Activated CD4-positive, alpha-beta T cell treated with anti-CD3 and anti-CD28 coated beads, Interleukin-2, amount 50 U/mL, for 48 hours (primary cell): ENCODE data around the gene DNM3.
"Not testable (repeated sequence)": the region's sequence is repeated elsewhere in the genome, so short reads cannot be mapped to it uniquely, and the experiment has no call there.

Experiments
- DNase-seq, 2 experiments: peaks; one replicate each; pipeline ENCODE4 v3.0.0-alpha.2; 2020

DNM3 gene

DNA sequence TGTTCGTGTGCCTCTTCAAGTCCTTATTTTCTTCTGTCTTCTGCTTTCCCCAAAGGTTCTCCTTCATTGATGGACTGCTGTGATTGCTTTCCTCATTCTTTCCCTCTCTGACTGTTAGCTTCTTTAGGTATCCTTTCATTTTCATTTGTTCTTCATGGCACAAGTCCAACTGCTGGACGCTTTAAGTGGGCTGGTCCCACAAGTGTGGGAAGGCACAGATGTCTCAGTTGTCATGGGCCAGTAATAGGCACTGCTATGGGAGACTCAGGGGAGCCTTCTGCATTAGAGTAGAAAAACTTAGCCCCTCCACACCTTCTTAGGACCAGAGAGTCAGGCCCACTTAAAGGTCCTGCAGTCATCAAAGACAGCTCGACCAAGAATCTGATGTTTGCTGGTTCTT, 456.8 kb downstream of the DNM3 start:
- DNase-seq: no peak

DNA sequence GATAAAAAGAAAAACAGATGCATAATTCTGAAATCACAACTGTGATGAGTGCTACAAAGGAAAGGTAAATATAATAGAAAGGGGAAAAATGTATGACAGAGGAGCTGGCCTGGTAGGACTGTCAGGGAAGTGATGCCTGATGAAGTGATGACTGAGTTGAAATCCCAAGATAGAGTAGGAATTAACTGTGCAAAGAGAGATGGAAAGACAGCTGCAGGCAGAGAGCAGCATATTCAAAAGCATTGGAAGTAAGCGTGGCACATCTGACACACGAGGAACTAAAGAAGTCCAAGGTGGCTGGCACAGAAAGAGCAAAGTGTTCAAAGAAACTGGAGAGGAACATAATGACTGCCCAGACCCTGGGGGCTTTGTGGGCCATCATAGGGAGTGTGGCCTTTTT, 457.6 kb downstream of the DNM3 start:
- DNase-seq: no peak

DNA sequence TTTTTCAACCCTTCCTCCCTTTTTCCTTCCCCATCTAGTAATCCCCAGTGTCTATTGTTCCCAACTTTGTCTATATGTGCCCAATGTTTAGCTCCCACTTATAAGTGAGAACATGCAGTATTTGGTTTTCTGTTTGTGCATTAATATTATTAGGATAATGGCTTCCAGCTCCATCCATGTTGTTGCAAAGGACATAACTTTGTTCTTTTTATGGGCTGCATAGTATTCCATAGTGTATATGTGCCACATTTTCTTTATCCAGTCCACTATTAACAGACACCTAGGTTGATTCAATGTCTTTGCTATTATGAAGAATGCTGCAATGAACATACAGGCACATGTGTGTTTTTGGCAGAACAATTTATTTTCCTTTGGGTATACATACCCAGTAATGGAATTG, 458.2 kb downstream of the DNM3 start:
- DNase-seq: no peak

DNA sequence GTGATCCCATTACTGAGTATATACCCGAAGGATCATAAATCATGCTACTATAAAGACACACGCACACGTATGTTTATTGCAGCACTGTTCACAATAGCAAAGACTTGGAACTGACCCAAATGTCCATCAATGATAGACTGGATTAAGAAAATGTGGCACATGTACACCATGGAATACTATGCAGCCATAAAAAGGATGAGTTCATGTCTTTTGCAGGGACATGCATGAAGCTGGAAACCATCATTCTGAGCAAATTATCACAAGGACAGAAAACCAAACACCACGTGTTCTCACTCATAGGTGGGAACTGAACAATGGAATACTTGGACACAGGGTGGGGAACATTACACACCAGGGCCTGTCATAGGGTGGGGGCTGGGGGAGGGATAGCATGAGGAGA, 466.2 kb downstream of the DNM3 start:
- DNase-seq: not testable (repeated sequence)

DNA sequence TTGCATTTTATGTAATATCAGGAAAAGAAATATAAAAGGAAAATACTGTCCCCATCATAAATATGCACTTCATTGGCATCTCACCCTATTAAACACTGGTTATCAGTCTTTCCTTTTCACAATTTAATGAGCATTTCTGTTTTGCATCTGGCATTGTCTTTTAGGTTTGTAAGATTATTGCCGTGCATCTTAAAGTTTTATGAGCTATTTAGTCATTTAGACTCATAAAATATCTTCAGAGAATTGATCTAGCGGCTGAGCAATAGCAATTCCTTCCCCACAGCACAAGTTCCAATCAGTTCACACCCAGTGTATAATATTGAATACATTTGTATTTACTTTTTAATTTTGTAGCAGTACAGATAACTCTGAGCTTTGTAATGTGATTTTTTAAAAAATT, 466.8 kb downstream of the DNM3 start:
- DNase-seq: no peak

DNA sequence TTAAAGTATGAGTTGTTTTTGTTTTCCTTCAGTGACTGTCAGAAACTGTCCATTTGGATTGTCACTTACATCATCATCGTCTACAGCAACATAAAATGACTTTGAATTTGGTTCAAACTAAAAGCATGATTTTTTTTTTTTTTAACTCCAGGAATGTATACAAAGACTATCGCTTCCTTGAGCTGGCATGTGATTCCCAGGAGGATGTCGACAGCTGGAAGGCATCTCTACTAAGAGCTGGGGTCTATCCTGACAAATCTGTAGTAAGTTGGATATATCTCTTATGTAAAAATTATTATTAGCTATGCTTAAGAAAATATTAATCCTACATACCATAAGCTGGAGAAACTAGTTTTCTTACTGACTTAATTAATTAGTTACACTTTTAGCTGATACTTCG, 467.3 kb downstream of the DNM3 start:
- DNase-seq: no peak

DNA sequence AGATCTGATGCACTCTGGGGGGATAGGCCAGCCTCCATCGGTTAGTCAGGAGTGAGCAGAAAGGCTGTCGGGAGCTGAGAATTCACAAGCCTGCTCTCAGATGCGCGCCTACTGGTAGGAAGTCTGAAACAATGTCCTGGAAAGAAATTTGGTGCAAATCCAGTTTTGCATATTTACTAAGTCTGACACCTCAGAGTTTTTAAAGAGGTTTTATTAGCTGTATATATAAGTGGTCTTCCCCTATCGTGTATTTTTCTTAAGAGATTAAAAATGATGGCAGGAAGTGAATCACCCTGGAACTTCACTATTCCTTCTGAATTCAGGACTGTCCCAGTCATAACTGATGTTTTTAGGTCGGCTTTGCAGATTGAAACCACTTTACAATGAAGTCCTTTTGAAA, 479.4 kb downstream of the DNM3 start:
- DNase-seq: no peak

DNA sequence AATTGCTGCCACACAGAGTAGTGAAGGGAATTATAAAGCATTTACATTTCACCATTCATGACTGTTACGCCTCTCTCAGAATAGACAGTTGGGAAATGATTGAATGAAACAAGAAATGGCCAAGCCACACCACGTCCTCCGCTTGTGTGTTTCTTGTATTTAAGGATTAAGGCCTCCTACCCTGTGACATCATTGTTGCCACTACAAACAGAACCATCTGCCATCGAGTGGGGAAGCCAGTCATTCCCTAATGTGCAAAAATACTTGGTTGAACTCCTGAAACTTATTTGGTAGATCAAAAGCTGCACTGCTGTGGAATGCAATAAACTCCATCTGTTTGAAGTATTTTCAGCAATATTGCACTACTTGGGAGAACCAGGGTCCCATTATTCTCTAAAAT, 480.2 kb downstream of the DNM3 start:
- no peak for DNase-seq

DNA sequence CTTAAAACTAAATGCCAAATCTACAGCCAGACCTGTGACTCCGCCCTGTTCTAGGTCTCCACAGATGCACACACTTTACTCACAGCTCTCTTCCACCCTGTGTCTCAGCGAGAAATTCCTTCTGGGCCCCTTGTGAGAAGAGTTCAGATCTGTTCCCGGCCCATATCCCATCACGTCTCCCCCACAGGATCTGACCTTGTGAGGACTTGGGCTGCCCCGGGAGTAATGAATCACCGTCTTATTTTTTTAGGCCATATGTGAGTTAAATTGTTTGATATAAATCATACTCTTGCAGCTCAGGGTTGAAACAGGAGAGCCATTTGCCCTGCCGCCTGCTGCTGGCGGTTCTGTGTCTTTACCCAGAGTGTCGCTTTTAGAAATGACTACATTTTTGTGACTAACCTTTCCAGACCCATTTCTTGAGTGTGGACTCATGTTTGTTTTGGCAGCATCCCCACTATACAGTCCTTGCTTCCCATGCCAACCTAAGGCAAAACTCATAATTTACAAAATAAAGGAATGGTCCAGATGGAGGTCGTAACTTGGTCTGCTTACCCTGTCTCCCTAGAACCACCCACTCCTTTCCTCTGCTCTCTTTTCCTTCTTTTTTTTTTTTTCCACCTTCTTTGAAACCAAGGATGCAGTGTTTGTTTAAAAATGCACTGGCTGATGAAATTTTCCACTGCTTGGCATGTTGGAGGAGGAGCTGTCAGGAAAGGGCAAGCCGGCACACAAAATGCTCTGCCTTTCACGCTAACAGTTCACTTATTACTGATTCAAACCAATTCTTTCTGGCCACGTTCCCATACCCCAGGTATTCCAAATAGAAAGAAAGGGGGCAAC, 481.1 kb downstream of the DNM3 start:
- DNase-seq: no peak

DNA sequence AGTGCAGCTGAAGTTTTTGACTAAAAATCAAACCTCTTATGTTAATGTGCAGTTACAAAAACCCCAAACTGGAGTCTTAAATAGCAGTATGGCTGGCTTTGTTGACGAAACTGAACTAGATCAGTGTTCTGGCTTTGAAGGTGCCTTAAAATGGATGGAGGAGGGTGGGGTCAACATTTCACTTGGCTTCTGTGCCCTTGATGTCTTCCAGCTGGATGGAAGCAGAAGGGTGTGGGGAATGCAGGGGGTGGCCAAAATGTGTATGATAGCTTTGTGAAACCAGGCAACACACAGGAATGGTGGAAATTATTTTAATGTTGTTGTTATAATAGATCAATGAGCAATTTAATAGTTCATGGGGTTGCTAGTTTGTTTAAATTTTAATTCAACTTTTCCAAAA, 482.4 kb downstream of the DNM3 start:
- no peak for DNase-seq

DNA sequence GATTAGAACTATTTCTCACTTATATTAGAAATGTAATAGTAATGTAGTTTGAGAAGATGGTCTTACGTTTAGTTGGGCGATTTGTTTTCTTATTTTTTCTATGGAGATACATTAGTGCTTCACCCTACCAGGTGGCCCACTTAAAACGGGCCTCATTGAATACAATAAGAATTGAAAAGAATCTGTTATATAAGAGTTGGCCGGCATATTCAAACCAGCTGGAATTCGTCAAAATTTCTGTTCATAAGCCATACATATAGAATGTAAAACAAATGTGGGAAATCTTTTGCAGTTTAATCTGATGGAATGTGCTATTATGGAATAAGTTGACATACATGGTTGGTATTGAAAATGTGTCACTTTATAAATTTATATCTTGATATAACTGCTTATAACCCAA, 482.8 kb downstream of the DNM3 start:
- DNase-seq: no peak

DNA sequence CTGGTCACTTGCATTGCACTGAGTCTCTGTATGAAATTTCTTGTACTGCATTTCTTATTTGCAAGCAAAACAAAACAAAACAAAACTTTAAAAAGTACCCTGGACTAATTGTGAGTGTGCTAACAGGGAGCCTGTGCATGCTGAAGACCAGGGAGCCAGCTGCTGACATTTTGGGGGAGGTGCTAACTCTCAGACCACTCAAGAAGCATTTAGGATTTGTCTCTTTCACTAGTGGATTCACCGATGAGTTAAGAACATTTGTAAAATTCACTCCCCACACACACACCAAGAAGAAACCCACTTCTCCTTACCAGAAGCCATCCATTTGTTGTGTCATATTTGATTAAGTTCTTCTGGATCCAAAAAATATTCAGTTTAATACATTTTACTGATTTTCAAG, 483.5 kb downstream of the DNM3 start:
- no peak for DNase-seq

DNA sequence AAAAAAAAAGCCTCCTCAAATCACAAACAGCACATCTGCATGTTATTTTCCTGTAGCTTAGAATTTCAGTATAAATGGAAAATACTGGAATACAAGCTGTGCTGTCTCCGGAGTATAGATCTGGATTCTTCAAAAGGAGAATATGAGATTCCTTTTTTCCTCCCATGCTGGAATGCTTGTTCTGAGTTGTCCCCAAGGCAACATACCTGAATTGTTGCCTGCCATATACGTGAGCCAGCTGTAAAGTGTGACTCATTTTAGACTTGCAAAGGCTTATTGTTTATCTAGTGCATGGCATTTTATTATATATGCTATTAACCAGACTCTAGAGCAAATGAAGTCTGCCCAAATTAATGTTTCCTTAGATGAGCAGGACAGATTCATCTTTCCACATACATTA, 484.2 kb downstream of the DNM3 start:
- no peak for DNase-seq

DNA sequence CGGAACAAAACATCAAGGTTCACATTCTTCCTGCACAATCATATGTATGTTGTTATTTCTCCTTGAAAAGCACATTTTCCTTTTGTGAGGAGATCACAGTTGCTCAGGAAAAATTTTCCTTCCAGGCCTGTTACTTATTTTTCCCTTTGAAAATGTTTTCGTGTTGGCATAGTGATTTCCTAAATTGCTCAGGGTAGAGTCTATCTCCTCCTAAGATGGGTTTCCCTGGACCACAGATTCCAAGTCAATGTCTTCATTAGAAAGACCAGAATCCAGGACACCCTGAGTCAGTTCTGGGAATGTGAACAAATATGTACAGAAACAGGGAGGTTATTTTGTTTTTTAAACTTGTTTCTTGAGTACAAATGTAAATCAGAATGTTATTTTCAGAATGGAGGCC, 484.8 kb downstream of the DNM3 start:
- DNase-seq: no peak

DNA sequence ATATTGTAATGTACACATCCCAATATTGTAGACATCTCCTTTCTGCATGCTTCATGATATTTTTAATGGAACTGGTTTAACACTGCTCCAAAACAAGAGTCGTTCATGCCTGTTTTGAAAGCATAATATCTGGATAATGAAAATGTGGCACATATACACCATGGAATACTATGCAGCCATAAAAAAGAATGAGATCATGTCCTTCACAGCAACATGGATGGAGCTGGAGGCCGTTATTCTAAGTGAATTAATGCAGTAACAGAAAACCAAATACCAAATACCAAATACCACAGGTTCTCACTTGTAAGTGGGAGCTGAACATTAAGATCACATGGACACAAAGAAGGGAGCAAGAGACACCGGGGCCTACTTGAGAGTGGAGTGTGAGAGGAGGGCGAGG, 487.0 kb downstream of the DNM3 start:
- DNase-seq: no peak

DNA sequence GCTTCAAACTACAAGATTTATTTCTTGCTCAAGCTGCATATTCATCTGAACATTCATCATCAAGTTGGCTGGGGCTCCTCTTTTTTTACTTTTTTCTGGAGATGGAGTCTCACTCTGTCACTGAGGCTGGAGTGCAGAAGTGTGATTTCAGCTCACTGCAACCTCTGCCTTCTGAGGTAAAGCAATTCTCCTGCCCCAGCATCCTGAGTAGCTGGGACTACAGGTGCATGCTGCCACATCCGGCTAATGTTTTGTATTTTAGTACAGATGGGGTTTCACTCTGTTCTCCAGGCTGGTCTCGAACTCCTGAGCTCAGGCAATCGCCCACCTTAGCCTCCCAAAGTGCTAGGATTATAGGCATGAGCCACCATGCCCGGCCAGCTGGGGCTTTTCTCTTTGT, 490.9 kb downstream of the DNM3 start:
- DNase-seq: no peak

DNA sequence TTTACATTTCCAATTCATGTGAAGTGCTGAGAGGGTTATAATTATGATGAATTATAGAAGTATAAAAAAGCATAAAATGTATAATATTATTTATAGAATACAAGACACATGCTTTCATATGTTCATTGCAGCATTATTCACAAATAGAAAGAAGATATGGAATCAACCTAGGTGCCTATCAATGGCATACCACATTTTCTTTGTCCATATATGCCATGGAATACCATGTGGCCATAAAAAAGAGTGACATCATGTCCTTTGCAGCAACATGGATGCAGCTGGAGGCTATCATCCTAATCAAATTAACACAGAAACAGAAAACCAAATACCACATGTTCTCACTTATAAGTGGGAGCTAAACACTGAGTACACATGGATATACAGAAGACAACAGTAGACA, 494.1 kb downstream of the DNM3 start:
- DNase-seq: no peak

DNA sequence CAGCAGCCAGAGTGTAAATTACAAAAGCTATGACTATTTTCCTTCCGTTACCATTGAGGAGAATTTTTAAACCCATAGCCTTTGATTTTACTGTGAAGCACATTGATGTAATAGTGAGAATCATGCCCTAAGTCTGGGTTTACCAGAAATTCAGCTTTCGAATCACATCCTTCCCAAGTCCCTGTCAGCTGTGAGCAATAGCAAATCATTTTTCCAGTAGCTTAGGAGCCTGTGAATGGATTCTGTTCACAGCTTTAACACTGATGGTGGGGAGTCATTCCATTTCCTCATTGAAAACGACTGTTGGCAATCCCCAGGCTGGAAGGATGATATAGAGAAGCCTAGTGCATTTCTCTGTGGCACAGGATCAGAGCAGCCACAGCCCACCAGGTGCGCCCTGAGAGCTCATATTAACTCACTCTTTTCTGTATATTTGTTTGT, 497.0 kb downstream of the DNM3 start:
- peak; percentile 51 to 66 for DNase-seq

DNA sequence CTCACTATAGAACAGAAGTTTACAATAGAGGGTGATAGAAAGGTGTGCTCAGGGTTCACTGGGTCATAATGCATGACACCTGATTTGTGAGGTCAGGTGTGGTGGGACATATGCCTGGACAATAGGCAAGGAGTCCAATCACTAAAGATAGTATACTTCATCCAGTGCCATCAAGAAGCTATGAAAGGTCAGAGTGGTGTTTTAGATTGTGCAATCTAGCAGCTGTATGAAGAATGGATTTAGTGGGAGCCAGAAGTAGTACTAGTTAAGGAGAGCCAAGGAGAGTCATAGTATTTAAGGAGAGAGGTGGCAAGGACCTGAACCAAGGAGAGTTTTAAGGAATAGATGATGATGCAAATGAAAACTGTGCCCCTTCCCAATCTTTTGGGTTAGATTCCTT, 498.5 kb downstream of the DNM3 start:
- DNase-seq: no peak

DNA sequence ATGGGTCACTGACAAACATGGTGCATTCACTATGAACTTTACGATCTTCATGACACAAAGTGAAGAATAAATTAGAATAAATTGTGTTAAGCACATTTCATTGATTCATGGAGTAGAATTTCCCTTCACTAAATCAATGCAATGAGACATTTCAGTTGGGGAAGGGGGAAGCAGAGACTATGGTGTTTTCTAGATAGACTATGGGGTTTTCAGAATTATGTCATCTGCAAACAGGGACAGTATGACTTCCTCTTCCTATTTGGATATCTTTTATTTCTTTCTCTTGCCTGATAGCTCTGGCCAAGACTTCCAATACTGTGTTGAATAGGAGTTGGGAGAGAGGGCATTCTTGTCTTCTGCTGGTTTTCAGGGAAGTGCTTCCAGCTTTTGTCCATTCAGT, 499.2 kb downstream of the DNM3 start:
- no peak for DNase-seq

DNA sequence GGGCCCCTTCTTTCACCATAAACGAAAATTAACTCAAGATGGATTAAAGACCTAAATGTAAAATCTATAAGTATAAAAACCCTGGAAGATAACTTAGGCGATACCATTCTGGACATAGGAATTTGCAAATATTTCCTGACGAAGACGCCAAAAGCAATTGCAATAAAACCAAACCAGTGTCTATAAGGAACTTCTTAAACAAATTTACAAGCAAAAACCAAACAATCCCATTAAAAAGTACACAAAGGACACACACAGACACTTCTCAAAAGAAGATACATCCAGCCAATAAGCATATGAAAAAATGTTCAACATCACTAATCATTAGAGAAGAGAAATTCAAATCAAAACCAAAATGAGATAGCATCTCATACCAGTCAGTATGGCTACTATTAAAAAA, 500.4 kb downstream of the DNM3 start:
- no peak for DNase-seq

DNA sequence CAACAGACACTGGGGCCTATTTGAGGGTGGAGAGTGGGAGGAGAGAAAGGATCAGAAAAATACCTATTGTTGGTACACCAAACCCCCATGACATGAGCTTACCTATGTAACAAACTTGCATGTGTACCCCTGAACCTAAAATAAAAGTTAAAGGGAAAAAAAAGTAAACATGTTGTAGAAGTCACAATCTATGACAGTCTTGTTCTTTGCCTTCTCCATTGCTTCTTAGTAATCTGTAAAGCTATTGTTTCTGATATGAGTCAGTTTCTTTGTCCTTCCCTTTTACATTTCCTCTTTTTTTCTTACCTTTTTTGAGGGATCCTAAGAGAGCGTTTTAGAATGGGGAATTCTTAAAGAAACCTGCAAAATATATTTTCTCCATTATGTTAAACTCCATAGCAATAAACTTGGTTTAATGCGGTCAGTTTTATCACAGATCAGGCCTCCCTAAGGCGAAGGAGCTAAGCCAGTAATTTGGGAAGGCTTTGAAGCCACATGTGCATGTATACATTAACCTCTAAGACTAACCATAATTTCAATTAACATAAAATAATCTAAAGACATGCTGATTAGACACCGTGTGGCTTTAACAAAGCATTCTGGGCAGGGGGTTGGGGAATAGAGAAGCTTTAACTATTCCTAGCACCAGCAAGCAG, 501.4 kb downstream of the DNM3 start:
- DNase-seq: no peak

DNA sequence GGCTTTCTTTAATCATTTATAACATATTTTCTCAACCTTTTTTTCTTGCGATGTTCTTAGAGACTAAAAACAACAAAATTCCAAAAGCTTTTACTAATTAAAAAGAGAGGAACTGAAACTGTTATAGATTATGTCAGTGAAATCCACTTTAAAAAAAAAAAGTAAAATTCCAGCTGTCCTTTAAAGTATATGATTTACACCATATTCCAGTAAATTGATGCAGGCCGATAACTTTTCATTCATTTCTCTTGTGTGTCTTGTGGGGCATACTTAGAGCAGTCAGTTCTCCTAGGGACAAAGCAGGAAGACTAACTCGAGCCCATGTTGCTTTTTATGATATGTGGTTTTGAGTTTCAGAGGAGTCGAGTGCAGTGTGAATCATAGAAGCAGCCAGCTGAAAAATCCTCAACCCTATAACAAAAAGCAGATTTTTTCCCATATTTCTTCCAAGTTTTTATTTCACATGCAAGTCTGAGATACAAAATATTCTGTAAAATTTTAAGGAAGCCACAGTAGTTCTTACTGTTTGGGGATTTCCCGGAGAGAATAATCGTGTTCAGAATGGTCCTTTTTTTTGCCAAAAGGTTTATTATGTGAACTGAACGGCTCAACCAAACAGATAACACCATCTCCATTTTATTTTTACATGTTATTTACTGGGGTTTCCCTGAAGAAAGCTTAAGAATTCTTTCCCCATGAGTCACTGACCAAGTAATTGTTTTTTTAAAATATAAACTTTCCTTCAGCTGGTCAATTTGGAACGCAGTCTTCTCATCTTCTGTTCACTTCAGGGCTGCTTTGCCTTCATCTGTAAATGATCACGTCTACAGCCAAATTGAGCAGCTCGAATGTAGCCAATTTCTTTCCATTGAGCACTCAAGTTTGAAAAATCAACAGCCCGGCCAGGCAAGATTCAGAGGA, 502.2 kb downstream of the DNM3 start:
- no peak for DNase-seq

DNA sequence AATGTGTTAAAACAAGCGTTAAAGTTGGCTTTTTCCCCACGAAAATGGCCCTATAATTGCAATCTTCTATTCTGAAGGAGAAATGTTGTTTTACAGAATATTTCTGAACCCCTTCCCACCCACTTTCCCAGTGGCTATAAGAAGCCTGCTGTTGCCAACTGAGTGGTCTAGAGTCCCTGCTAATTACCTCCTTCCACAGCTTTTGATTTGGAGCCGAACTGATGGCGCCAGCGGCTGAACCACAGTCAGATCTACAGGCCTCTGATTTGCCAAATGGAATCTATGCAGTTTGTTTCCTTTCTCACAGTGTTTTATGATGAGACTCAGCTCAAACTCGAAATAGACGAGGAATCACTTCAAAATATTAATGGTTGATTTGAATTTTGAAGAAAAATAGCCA, 503.1 kb downstream of the DNM3 start:
- no peak for DNase-seq
